Measurements from ENCODE around the gene PGA3.

DNA sequence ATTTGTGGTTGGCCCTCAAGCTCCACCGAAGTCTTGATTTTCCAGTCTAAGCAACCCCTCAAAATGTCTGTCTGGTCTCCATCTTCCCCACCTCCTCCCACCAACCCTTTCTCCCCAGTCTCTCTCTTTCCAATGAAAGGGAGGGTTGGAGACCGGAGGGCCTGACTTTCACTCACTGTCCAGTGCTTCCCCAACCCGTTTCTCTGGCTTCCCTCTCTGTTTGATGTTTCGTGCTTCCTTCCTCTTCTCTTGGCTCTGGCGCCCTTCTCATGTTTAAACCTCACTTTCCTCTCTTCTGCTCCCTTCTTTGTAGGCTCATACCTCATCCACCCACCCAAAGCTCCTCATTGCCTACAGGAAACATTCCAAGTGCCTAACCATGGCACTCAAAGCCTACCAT lies 31.0 kb upstream of the PGA3 start:
- TF ChIP-seq, protein P1, sequence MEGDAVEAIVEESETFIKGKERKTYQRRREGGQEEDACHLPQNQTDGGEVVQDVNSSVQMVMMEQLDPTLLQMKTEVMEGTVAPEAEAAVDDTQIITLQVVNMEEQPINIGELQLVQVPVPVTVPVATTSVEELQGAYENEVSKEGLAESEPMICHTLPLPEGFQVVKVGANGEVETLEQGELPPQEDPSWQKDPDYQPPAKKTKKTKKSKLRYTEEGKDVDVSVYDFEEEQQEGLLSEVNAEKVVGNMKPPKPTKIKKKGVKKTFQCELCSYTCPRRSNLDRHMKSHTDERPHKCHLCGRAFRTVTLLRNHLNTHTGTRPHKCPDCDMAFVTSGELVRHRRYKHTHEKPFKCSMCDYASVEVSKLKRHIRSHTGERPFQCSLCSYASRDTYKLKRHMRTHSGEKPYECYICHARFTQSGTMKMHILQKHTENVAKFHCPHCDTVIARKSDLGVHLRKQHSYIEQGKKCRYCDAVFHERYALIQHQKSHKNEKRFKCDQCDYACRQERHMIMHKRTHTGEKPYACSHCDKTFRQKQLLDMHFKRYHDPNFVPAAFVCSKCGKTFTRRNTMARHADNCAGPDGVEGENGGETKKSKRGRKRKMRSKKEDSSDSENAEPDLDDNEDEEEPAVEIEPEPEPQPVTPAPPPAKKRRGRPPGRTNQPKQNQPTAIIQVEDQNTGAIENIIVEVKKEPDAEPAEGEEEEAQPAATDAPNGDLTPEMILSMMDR (IDR thresholded peaks at IDR 0.05; ENCODE audit: insufficient read depth, low read length, poor library complexity, severe bottlenecking), result no peak
- no peak for TF ChIP-seq EZH2phosphoT487 (conservative IDR thresholded peaks at IDR 0.05; ENCODE audit: low read length)
